ENCODE results near the gene ECT2L.

- TF ChIP-seq CTCF (IDR thresholded peaks at IDR 0.05; ENCODE audit: low read length) (no peak), EZH2 (IDR thresholded peaks at IDR 0.05; ENCODE audit: borderline replicate concordance, low read length) (no peak)
Measured at GRCh38 chr6:138953451-138953850, 157.6 kb downstream of the ECT2L start.
